WTC11 (cell line): ENCODE data around the gene SELENOS. TPM values are rescaled to one million over a fixed set of nuclear protein-coding genes. Genes with fewer than 3 reads are reported as not detected.

Source experiments
- ATAC-seq: fragments of 200-7000 bp; cut with Tn5 transposase; 2 replicates; pipeline ENCODE4 v1.10.0; 2021; ENCODE audit warnings: mild to moderate bottlenecking, moderate library complexity
- CTCF ChIA-PET: fragments of 300-600 bp; sonication (Branson Sonifier 250); formaldehyde crosslinking; loops from one replicate; lab custom pipeline; 2021; ENCODE audit warnings: antibody characterized with exemption; lab: Charles Lee
- POLR2A ChIA-PET: fragments of 350-600 bp; sonication (Branson Sonifier 250); formaldehyde crosslinking; loops from one replicate; lab custom pipeline; 2021; ENCODE audit warnings: antibody characterized with exemption; lab: Charles Lee
- DNase-seq: peaks from one replicate; pipeline ENCODE4 v3.0.0; 2021; ENCODE audit warnings: low spot score
- H3K27ac Mint-ChIP-seq: 2 replicates; pipeline ENCODE4 v1.8.0; 2021; ENCODE audit warnings: mixed read lengths
- H3K27me3 Mint-ChIP-seq: 2 replicates; pipeline ENCODE4 v1.8.0; 2021; ENCODE audit warnings: low read depth, mild to moderate bottlenecking, moderate library complexity, mixed read lengths
- H3K36me3 Mint-ChIP-seq: 2 replicates; pipeline ENCODE4 v1.8.0; 2021; ENCODE audit warnings: mixed read lengths
- H3K4me1 Mint-ChIP-seq: 2 replicates; pipeline ENCODE4 v1.8.0; 2022; ENCODE audit warnings: mixed read lengths
- H3K4me3 Mint-ChIP-seq: 2 replicates; pipeline ENCODE4 v1.8.0; 2021; ENCODE audit warnings: mild to moderate bottlenecking, moderate library complexity, mixed read lengths
- H3K9me3 Mint-ChIP-seq: 2 replicates; pipeline ENCODE4 v1.8.0; 2021; ENCODE audit warnings: mixed read lengths
- GABPB1 ChIP-seq: sonication (generic); formaldehyde crosslinking; IDR thresholded peaks from 2 replicates; pipeline ENCODE4 v1.8.1; 2023; ENCODE audit warnings: mild to moderate bottlenecking, missing genetic modification reagents
- JUN ChIP-seq: sonication (generic); formaldehyde crosslinking; IDR thresholded peaks from 2 replicates; pipeline ENCODE4 v1.8.0; 2023; ENCODE audit warnings: mild to moderate bottlenecking, missing genetic modification reagents
- MXD4 ChIP-seq: fragments of 250-450 bp; sonication (Bioruptor Pico); IDR thresholded peaks from 2 replicates; pipeline ENCODE4 v1.8.0; 2021; ENCODE audit warnings: mild to moderate bottlenecking, moderate library complexity, borderline replicate concordance
- NFATC4 ChIP-seq: fragments of 250-450 bp; sonication (Bioruptor Pico); IDR thresholded peaks from 2 replicates; pipeline ENCODE4 v1.9.0; 2021; ENCODE audit warnings: mild to moderate bottlenecking
- NFYB ChIP-seq: sonication (generic); formaldehyde crosslinking; conservative IDR thresholded peaks from 2 replicates; pipeline ENCODE4 v1.8.0; 2022; ENCODE audit warnings: low read depth, missing genetic modification reagents
- OVOL2 ChIP-seq: fragments of 250-450 bp; sonication (Bioruptor Pico); IDR thresholded peaks from 2 replicates; pipeline ENCODE4 v1.9.0; 2021; ENCODE audit warnings: mild to moderate bottlenecking, borderline replicate concordance
- SMAD3 ChIP-seq: sonication (generic); formaldehyde crosslinking; IDR thresholded peaks from 2 replicates; pipeline ENCODE4 v1.8.0; 2022; ENCODE audit warnings: missing genetic modification reagents, mild to moderate bottlenecking, borderline replicate concordance
- ZNF121 ChIP-seq: sonication (generic); formaldehyde crosslinking; IDR thresholded peaks from 2 replicates; pipeline ENCODE4 v1.8.0; 2023; ENCODE audit warnings: missing genetic modification reagents
- ZNF219 ChIP-seq: sonication (generic); formaldehyde crosslinking; IDR thresholded peaks from 2 replicates; pipeline ENCODE4 v1.8.0; 2023; ENCODE audit warnings: missing genetic modification reagents, mild to moderate bottlenecking, borderline replicate concordance
- ZNF263 ChIP-seq: sonication (generic); formaldehyde crosslinking; IDR thresholded peaks from 2 replicates; pipeline ENCODE4 v1.8.1; 2022; ENCODE audit warnings: low read depth, mild to moderate bottlenecking, moderate library complexity, missing genetic modification reagents
- ZNF423 ChIP-seq: fragments of 250-450 bp; sonication (Bioruptor Pico); IDR thresholded peaks from 2 replicates; pipeline ENCODE4 v2.1.2; 2022; ENCODE audit warnings: mild to moderate bottlenecking, moderate library complexity
- total RNA-seq: library from RNA; stranded (reverse); gene quantifications from 3 replicates; pipeline ENCODE4 v1.2.3, GENCODE V29; 2021
- TF ChIP-seq, protein P1 (sequence below): sonication (generic); formaldehyde crosslinking; IDR thresholded peaks from 2 replicates; pipeline ENCODE4 v1.8.0; 2022; ENCODE audit warnings: missing genetic modification reagents
- TF ChIP-seq, protein P2 (sequence below): sonication (generic); formaldehyde crosslinking; IDR thresholded peaks from 2 replicates; pipeline ENCODE4 v1.8.0; 2023; ENCODE audit warnings: missing genetic modification reagents
- TF ChIP-seq, protein P3 (sequence below): fragments of 250-450 bp; sonication (Bioruptor Pico); conservative IDR thresholded peaks from 2 replicates; pipeline ENCODE4 v1.9.0; 2021; ENCODE audit warnings: mild to moderate bottlenecking
- TF ChIP-seq, protein P4 (sequence below): sonication (generic); formaldehyde crosslinking; IDR thresholded peaks from 2 replicates; pipeline ENCODE4 v1.8.1; 2023; ENCODE audit warnings: mild to moderate bottlenecking, missing genetic modification reagents, moderate library complexity
- TF ChIP-seq, protein P5 (sequence below): sonication (generic); formaldehyde crosslinking; IDR thresholded peaks from 2 replicates; pipeline ENCODE4 v1.8.1; 2022; ENCODE audit warnings: low read depth, missing genetic modification reagents, borderline replicate concordance
- TF ChIP-seq, protein P6 (sequence below): fragments of 250-450 bp; sonication (Bioruptor Pico); IDR thresholded peaks from 2 replicates; pipeline ENCODE4 v1.9.0; 2021; ENCODE audit warnings: mild to moderate bottlenecking
- TF ChIP-seq, protein P7 (sequence below): sonication (generic); formaldehyde crosslinking; IDR thresholded peaks from 2 replicates; pipeline ENCODE4 v1.8.0; 2022; ENCODE audit warnings: mild to moderate bottlenecking, missing genetic modification reagents

The SELENOS gene
- total RNA-seq, 1 experiment from 2014 or later: 43.8 TPM

DNA sequence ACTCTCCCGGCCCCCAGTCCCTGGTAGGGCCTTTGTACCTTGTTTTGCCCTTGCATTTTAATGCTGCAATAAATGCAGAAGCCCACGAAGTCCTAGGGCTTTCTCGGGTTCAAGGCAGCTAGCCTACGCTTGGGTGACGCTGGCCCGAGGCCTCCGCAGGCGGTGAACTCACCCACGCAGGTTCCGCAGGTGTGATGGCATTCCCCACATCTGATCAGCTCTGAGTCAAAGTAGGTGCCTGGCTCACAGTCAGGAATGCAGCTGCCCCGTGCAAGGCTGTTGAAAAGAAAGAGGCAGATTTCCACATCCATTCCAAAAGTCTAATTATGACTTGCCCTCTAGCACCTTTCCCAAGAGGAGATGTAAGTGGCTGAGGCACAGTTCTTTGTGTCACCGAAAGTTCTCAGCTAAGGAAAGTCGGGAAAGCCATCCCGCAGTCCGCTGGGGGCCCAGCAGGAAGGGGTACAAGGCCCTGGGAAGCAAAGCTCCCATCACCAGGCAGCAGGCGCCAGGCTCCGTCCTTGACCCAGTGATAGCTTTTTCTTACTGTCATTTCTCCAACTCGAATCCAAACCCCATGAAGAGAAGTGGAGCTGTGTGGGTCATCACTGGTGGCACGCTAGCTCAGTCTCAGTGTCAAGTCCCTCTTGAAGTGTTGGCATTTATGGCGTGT is 41.0 kb upstream of the SELENOS start (continued):
- no peak for TF ChIP-seq NFYB
- no peak for TF ChIP-seq OVOL2 (CRISPR knock-in tag)
- no peak for TF ChIP-seq ZNF263 (CRISPR knock-in tag)
- TF ChIP-seq, protein P1, sequence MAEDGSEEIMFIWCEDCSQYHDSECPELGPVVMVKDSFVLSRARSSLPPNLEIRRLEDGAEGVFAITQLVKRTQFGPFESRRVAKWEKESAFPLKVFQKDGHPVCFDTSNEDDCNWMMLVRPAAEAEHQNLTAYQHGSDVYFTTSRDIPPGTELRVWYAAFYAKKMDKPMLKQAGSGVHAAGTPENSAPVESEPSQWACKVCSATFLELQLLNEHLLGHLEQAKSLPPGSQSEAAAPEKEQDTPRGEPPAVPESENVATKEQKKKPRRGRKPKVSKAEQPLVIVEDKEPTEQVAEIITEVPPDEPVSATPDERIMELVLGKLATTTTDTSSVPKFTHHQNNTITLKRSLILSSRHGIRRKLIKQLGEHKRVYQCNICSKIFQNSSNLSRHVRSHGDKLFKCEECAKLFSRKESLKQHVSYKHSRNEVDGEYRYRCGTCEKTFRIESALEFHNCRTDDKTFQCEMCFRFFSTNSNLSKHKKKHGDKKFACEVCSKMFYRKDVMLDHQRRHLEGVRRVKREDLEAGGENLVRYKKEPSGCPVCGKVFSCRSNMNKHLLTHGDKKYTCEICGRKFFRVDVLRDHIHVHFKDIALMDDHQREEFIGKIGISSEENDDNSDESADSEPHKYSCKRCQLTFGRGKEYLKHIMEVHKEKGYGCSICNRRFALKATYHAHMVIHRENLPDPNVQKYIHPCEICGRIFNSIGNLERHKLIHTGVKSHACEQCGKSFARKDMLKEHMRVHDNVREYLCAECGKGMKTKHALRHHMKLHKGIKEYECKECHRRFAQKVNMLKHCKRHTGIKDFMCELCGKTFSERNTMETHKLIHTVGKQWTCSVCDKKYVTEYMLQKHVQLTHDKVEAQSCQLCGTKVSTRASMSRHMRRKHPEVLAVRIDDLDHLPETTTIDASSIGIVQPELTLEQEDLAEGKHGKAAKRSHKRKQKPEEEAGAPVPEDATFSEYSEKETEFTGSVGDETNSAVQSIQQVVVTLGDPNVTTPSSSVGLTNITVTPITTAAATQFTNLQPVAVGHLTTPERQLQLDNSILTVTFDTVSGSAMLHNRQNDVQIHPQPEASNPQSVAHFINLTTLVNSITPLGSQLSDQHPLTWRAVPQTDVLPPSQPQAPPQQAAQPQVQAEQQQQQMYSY (CRISPR knock-in tag): no peak
- no peak for TF ChIP-seq ZNF423 (CRISPR knock-in tag)
- TF ChIP-seq ZNF219: no peak
- TF ChIP-seq, protein P2, sequence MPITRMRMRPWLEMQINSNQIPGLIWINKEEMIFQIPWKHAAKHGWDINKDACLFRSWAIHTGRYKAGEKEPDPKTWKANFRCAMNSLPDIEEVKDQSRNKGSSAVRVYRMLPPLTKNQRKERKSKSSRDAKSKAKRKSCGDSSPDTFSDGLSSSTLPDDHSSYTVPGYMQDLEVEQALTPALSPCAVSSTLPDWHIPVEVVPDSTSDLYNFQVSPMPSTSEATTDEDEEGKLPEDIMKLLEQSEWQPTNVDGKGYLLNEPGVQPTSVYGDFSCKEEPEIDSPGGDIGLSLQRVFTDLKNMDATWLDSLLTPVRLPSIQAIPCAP (CRISPR knock-in tag): no peak
- TF ChIP-seq, protein P3, sequence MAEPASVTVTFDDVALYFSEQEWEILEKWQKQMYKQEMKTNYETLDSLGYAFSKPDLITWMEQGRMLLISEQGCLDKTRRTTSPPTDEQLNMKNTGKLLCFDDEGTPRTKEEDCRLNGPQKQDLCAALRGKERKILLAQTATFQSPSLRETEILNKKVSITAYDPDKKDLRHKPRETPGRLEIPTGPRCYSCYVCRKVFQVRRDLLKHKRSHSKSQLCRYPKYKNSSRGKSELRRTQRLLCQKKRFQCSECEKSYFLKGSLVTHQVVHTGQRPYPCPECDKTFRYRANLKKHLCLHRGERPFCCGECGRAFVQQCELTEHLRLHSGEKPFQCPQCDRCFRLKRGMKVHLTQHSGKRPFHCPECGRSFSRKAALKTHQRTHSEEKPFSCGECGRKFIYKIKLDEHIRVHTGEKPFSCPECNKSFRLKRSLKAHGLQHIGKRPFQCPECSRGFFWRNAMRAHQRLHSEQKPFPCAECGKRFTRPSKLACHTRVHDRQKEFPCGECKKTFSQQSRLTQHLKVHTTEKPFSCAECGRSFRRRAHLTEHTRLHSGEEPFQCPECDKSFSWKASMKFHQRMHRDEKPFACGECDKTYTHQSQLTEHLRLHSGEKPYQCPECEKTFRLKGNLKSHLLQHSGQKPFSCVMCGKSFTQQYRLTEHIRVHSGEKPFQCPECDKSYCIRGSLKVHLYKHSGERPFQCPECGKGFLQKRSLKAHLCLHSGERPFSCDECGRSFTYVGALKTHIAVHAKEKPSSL: no peak
- TF ChIP-seq, protein P4, sequence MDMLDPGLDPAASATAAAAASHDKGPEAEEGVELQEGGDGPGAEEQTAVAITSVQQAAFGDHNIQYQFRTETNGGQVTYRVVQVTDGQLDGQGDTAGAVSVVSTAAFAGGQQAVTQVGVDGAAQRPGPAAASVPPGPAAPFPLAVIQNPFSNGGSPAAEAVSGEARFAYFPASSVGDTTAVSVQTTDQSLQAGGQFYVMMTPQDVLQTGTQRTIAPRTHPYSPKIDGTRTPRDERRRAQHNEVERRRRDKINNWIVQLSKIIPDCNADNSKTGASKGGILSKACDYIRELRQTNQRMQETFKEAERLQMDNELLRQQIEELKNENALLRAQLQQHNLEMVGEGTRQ (CRISPR knock-in tag): no peak
- TF ChIP-seq, protein P5, sequence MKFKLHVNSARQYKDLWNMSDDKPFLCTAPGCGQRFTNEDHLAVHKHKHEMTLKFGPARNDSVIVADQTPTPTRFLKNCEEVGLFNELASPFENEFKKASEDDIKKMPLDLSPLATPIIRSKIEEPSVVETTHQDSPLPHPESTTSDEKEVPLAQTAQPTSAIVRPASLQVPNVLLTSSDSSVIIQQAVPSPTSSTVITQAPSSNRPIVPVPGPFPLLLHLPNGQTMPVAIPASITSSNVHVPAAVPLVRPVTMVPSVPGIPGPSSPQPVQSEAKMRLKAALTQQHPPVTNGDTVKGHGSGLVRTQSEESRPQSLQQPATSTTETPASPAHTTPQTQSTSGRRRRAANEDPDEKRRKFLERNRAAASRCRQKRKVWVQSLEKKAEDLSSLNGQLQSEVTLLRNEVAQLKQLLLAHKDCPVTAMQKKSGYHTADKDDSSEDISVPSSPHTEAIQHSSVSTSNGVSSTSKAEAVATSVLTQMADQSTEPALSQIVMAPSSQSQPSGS (CRISPR knock-in tag): no peak
- TF ChIP-seq, all 79 proteins: peak for 0

DNA sequence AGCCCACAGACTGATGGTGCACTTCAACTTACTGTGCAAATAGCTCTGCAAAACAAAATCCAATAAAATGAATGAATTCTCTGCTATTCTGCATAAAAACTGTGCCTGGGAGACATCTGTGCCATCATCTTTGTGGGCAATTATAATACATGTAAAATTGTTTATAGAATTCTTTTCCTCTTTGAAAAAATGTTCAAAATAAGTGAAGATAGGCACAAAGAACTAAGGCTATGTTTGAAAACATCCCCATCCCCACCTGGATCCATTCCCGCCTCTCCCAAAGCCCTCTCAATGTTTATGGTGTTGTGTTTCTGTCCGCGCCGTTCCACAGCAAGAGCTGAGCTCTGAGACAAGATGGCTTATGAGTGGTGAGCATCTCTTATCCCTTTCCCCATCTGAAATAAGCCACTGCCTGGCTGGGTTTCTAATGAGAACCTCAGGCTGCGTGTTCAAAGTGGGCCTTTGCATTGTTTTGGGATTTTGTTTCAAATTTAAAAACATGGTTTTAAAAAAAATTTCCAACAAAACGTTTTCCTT is 40.1 kb upstream of the SELENOS start:
- CTCF ChIA-PET: interaction anchor here (0.6 to 1.0 kb wide), 2 partner anchors 18 to 185 kb away, joined by 3 read pairs; no protein-coding TSS in a partner anchor
- H3K9me3 Mint-ChIP-seq: no peaks in the 10 kb centered on the region
- H3K27ac Mint-ChIP-seq: no peak overlapping the region
- ATAC-seq (no peak), DNase-seq (no peak)
- no peaks in the 10 kb centered on the region for H3K36me3 Mint-ChIP-seq
- H3K27me3 Mint-ChIP-seq: 0 out of 2 replicates have a peak, but pooled peaks cover 2% of the 10 kb centered on the region
- no peak overlapping the region for H3K4me3 Mint-ChIP-seq
- TF ChIP-seq JUN (CRISPR knock-in tag): no peak
- TF ChIP-seq GABPB1 (CRISPR knock-in tag): no peak
- no peak for TF ChIP-seq SMAD3 (CRISPR knock-in tag)
- no peak for TF ChIP-seq ZNF423 (CRISPR knock-in tag)
- TF ChIP-seq, protein P6, sequence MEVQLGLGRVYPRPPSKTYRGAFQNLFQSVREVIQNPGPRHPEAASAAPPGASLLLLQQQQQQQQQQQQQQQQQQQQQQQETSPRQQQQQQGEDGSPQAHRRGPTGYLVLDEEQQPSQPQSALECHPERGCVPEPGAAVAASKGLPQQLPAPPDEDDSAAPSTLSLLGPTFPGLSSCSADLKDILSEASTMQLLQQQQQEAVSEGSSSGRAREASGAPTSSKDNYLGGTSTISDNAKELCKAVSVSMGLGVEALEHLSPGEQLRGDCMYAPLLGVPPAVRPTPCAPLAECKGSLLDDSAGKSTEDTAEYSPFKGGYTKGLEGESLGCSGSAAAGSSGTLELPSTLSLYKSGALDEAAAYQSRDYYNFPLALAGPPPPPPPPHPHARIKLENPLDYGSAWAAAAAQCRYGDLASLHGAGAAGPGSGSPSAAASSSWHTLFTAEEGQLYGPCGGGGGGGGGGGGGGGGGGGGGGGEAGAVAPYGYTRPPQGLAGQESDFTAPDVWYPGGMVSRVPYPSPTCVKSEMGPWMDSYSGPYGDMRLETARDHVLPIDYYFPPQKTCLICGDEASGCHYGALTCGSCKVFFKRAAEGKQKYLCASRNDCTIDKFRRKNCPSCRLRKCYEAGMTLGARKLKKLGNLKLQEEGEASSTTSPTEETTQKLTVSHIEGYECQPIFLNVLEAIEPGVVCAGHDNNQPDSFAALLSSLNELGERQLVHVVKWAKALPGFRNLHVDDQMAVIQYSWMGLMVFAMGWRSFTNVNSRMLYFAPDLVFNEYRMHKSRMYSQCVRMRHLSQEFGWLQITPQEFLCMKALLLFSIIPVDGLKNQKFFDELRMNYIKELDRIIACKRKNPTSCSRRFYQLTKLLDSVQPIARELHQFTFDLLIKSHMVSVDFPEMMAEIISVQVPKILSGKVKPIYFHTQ (CRISPR knock-in tag): no peak
- TF ChIP-seq, protein P7, sequence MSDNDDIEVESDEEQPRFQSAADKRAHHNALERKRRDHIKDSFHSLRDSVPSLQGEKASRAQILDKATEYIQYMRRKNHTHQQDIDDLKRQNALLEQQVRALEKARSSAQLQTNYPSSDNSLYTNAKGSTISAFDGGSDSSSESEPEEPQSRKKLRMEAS: no peak
- no peak for TF ChIP-seq ZNF121 (CRISPR knock-in tag)
- no peak for TF ChIP-seq NFATC4 (CRISPR knock-in tag)
- TF ChIP-seq MXD4 (CRISPR knock-in tag): no peak
- POLR2A ChIA-PET: no interaction called here
- H3K4me1 Mint-ChIP-seq: peaks cover 6% of the 10 kb centered on the region
